Left hindlimb (tissue), 1 donor: Measurements from ENCODE around the gene LAMB4.

Experiments used
- DNase-seq: peaks from one replicate; pipeline ENCODE4 v3.0.0-alpha.2; 2018

The LAMB4 gene

GRCh38 chr7:108009873-108010272 lies 120.3 kb downstream of the LAMB4 start:
- DNase-seq = no peak

GRCh38 chr7:108008827-108009226 lies 121.3 kb downstream of the LAMB4 start:
- DNase-seq = no peak

GRCh38 chr7:108008240-108008639 lies 121.9 kb downstream of the LAMB4 start:
- no peak for DNase-seq

DNA sequence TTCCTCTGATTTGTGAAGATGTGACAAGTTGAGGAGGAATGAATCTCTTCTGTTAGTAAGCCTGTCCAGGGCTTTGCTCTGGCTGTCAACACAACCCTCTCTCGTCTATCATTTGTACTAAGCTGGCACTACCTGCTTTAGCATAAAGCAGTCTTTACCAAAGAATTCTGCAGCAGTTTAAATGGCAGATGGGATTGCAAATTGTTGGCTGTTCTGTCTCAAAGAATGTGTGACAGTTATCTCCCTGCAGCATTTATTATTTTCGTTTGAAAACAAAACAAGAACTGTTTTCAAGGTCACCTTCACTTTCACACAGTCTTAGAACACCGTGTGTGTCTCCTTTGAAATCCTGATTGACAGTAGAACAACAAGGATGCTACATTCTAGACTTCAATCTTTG lies 122.4 kb downstream of the LAMB4 start:
- no peak for DNase-seq

DNA sequence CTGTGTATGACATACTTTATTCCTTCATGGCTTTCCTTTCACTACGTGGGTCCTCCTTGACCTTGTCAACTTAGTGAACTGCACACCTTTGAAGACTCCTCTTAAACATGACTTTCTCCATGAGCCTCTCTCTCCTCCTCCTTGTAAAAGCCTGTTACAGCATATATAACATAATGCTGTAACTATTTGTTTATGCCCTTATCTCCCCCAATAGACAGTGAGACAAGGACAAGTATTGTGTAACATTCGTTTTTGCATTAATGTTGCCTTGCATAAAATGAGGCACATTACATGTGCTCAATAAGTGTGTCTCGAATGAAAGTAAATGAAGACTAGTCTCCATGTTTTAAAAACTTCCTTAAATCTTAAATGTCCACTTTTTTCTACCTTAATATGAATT lies 122.9 kb downstream of the LAMB4 start:
- DNase-seq = no peak

- peak; percentile 36 for DNase-seq
Measured at GRCh38 chr7:108004220-108005142, 125.7 kb downstream of the LAMB4 start.

DNA sequence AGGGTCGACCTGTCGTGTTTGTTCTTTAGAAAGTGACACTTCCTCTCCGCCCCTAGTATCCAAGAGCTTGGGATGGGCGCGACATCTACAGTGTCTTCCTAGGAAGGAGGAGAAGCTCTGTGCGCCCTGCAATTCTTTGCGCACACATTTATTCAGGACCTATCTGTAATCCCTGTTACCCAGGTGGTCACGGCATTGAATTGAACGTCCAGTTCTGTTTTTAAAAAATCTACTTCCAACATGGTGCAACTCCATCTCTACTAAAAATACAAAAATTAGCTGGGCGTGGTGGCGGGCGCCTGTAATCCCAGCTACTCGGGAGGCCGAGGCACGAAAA lies 126.6 kb downstream of the LAMB4 start:
- no peak for DNase-seq

DNA sequence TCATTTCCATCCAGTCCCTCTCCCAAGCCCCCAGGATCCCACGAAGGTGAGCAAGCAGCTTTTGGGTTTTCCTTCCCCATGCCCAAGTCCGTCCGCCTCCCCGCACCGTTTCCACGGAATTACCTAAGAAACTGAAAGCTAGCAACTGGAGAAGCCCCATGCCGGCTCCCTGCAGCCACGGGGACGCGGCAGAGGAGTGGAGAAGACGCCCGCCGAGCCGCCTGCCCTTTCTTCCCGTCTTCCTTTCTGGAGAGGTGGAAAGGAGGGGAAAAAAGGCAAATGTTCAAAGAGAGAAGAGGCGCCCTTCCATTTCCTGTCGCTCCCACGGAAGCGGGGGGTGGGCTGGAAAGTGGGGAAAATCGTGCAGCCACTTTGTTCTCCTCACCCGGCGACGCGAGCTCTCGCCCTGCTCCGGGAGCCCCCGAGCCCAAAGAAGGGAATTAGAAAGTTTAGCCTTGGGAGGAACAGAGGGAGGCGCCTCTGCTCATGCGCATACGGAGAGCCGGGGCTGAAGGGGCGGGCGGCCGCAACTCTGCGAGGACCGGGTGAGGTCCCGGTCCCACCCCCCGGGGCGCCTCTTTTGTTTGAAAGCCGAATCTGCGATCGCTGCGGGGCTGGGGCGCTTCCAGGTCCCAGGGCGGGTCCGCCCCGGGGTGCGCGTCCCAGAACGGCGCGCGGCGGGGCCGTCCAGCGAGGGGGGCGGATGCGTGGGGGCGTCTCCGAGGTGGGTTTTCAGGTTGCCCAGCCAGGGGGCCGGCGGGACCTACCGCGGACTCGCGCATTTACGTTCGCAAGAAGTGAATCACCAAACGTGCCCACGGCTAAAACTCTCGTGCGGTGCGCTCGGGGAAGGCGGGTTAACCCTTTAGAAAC lies 127.2 kb downstream of the LAMB4 start, which contains the start of gene LAMB1:
TSS of gene LAMB1 (minus strand) at position 436 of the 873 bp plus-strand sequence. CDS start at position 160, 276 bp downstream.
- DNase-seq = peak; percentile 87

GRCh38 chr7:108001764-108002725 lies 128.1 kb downstream of the LAMB4 start:
- peak; percentile 52 for DNase-seq

GRCh38 chr7:108000875-108001763 lies 129.0 kb downstream of the LAMB4 start:
- peak; percentile 59 for DNase-seq

- no peak for DNase-seq
Measured at GRCh38 chr7:107999779-108000560, 130.2 kb downstream of the LAMB4 start.

- DNase-seq = no peak
Measured at GRCh38 chr7:107998660-107999480, 131.3 kb downstream of the LAMB4 start.

GRCh38 chr7:107998150-107998549 lies 132.0 kb downstream of the LAMB4 start:
- no peak for DNase-seq

DNA sequence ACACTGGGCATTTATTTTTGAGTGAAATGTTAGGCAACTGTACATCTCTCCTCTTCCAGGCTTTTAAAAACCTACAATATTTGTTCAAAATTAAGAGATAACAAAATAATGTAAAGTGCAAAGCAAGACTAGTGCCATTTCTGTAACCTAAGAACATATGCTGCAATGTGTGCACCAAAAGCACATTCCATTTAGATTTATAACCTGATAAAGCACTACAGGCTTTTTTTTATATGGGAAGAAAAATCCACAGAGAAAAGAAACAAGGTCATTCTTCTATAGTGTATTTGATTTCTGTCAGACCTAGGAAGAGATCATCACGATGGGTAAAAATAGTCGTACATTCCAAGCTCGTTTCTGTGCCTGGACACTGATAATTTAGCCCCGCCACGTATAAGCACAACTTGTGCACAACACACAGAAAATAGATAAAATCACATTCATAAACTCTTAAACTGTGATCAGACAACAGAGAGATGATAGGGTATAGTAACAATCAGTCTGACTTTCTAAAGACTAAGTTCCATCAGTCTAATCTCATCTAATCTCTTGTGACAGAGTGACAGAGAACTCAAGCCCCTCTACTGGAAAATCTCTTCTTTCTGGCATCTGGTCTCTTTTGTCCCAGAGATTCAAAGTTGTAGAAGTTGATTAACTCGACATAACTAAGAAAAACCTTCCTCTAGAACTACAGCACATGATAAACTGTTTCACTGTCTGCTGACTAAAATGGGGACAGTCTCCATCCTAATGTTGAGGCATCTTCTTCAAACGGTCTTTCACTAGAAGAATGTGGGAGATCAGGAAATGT lies 133.9 kb downstream of the LAMB4 start:
- DNase-seq = no peak

- peak; percentile 85 for DNase-seq
Measured at GRCh38 chr7:107995184-107996071, 134.7 kb downstream of the LAMB4 start.

- no peak for DNase-seq
Measured at GRCh38 chr7:107994421-107995030, 135.6 kb downstream of the LAMB4 start.

GRCh38 chr7:107993891-107994291 lies 136.3 kb downstream of the LAMB4 start:
- DNase-seq = no peak
